Activated CD4-positive, CD25-positive, alpha-beta regulatory T cell treated with anti-CD3 and anti-CD28 coated beads, Interleukin-2, amount 50 U/mL, for 72 hours (primary cell): ENCODE measurements around the gene DUSP2.

Source experiments
- DNase-seq: peaks from one replicate; pipeline ENCODE4 v3.0.0; 2021

Gene DUSP2

GRCh38 chr2:96099861-96100798 is 45.1 kb downstream of the DUSP2 start:
- DNase-seq, result peak; percentile 21

DNA sequence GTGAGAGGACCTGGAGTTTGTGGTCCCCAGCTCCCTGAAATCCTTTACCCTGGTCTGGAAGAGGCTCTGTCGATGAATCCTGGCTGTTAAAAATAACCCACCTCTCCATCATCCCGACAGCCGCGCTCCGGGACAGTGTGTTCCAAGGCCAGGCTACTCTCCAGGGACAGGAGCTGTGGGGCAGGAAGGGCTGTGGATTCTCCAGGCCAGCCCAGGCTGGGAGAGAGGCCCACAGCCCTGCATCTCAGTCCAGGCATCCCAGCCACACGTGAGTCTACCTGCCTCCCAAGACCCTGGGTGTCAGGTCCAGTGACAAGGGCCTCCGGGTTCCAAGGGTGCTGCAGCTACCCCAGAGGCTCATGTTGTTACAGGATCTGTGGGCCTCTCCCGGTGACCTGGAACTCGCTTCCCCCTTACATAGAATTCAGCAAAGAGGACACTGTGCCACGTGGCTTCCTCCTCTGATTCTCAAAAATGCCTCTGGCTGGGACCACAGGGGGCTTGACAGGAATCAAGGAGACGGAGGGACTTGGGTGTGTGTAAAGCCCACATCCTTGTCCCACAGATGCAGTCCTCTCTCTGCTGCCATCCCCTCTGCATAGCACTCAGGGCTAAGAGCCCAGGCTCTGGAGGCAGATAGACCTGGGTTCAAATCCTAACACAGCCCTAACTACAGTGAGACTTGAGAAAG is 46.2 kb downstream of the DUSP2 start:
- DNase-seq, result peak; percentile 19

- DNase-seq, result peak; percentile 11
These were observed 47.1 kb downstream of the DUSP2 start for GRCh38 chr2:96097951-96098823.

- no peak for DNase-seq
These were observed 47.8 kb downstream of the DUSP2 start for GRCh38 chr2:96097441-96097840.

GRCh38 chr2:96095116-96095636 is 50.1 kb downstream of the DUSP2 start:
- DNase-seq, result no peak

DNA sequence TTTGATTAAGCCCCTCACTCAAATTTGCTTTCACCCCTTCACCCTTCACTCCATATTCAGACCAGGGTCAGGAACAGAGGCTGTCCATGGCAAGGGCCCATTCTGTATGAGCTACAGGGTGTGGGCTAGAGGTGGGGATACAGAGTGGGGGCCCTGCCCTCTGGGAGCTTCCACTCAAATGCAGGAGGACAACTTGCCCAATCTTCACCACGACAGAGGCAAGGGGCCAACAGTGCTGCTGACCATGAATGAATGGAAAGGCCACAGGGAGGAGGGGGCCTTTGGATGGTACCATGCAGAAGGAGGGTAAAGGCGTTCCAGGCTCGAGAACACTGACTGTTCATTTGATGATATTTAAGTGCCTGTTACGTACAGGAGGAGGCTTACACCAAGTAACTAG is 51.7 kb downstream of the DUSP2 start:
- DNase-seq, result peak; percentile 1
